SJCRH30 (cell line): ENCODE results near the gene ARSB. TPM values are rescaled to one million over a fixed set of nuclear protein-coding genes. Genes with fewer than 3 reads are reported as not detected.

Experiments
- DNase-seq, 2 experiments: peaks; one replicate each; pipeline ENCODE4 v3.0.0-alpha.2; 2015 to 2020
- H3K27ac ChIP-seq: fragments of 250-450 bp; sonication (Bioruptor Pico); 2 replicates; pipeline ENCODE4 v1.5.1; 2020; ENCODE audit warnings: mild to moderate bottlenecking, moderate library complexity
- H3K27me3 ChIP-seq: fragments of 250-450 bp; sonication (Bioruptor Pico); 2 replicates; pipeline ENCODE4 v1.5.1; 2020; ENCODE audit warnings: mild to moderate bottlenecking, moderate library complexity
- H3K36me3 ChIP-seq: fragments of 250-450 bp; sonication (Bioruptor Pico); 2 replicates; pipeline ENCODE4 v1.5.1; 2020; ENCODE audit warnings: mild to moderate bottlenecking, moderate library complexity
- H3K4me1 ChIP-seq: fragments of 250-450 bp; sonication (Bioruptor Pico); 2 replicates; pipeline ENCODE4 v1.5.1; 2020; ENCODE audit warnings: mild to moderate bottlenecking, moderate library complexity
- H3K4me3 ChIP-seq: fragments of 250-450 bp; sonication (Bioruptor Pico); 2 replicates; pipeline ENCODE4 v1.5.1; 2020; ENCODE audit warnings: mild to moderate bottlenecking, moderate library complexity
- H3K9me3 ChIP-seq: fragments of 250-450 bp; sonication (Bioruptor Pico); replicated peaks from 2 replicates; pipeline ENCODE4 v1.5.1; 2020; ENCODE audit warnings: mild to moderate bottlenecking, moderate library complexity
- total RNA-seq: library from RNA; depleted of rRNA; stranded (reverse); fragments of >200 nt; shearing (Covaris generic); gene quantifications from 2 replicates; pipeline ENCODE4 v1.2.3, GENCODE V29; 2014

The ARSB gene
- total RNA-seq, 1 experiment from 2014 or later = 16.4 TPM

- no peak for DNase-seq
- no peak overlapping the region for H3K27ac ChIP-seq
These were observed 154.5 kb downstream of the ARSB start for GRCh38 chr5:78830528-78831046.

GRCh38 chr5:78829811-78830527, 155.1 kb downstream of the ARSB start:
- Histone ChIP-seq H3K4me3 (no peak overlapping the region), H3K27me3 (no peaks in the 10 kb centered on the region), H3K4me1 (peaks cover 5% of the 10 kb centered on the region), H3K27ac (no peak overlapping the region), H3K36me3 (no peaks in the 10 kb centered on the region), H3K9me3 (no peaks in the 10 kb centered on the region)
- DNase-seq = no peak

More at GRCh38 chr5:78830528-78831046, 154.5 kb downstream of the ARSB start:
- Histone ChIP-seq H3K4me1 (peaks cover 5% of the 10 kb centered on the region), H3K4me3 (no peak overlapping the region), H3K9me3 (no peaks in the 10 kb centered on the region), H3K36me3 (no peaks in the 10 kb centered on the region), H3K27me3 (no peaks in the 10 kb centered on the region)

- H3K36me3 ChIP-seq = no peaks in the 10 kb centered on the region
- DNase-seq = no peak
- no peak overlapping the region for H3K27ac ChIP-seq
- H3K4me3 ChIP-seq = no peak overlapping the region
- H3K4me1 ChIP-seq = peaks cover 12% of the 10 kb centered on the region
- H3K27me3 ChIP-seq = no peaks in the 10 kb centered on the region
- H3K9me3 ChIP-seq = no peaks in the 10 kb centered on the region
These were observed 157.4 kb downstream of the ARSB start for GRCh38 chr5:78827725-78828124.

- Histone ChIP-seq H3K4me1 (peaks cover 12% of the 10 kb centered on the region), H3K36me3 (no peaks in the 10 kb centered on the region), H3K9me3 (no peaks in the 10 kb centered on the region), H3K27ac (peak overlapping the region; percentile 21), H3K27me3 (no peaks in the 10 kb centered on the region), H3K4me3 (no peak overlapping the region)
- peak in 1 of 2 experiments; percentile 54 for DNase-seq
These were observed 160.3 kb downstream of the ARSB start for GRCh38 chr5:78824831-78825281.

- Histone ChIP-seq H3K4me1 (peaks cover 12% of the 10 kb centered on the region), H3K36me3 (no peaks in the 10 kb centered on the region), H3K27ac (no peak overlapping the region), H3K4me3 (no peak overlapping the region), H3K9me3 (no peaks in the 10 kb centered on the region), H3K27me3 (no peaks in the 10 kb centered on the region)
- DNase-seq = no peak
These were observed 161.9 kb downstream of the ARSB start for GRCh38 chr5:78823196-78823595.

- Histone ChIP-seq H3K36me3 (no peaks in the 10 kb centered on the region), H3K27me3 (no peaks in the 10 kb centered on the region), H3K4me3 (no peak overlapping the region), H3K27ac (no peak overlapping the region), H3K9me3 (no peaks in the 10 kb centered on the region), H3K4me1 (peaks cover 12% of the 10 kb centered on the region)
- no peak for DNase-seq
These were observed 163.5 kb downstream of the ARSB start for GRCh38 chr5:78821536-78822021.

GRCh38 chr5:78819707-78820106, 165.4 kb downstream of the ARSB start:
- DNase-seq = no peak
- Histone ChIP-seq H3K36me3 (no peaks in the 10 kb centered on the region), H3K9me3 (no peaks in the 10 kb centered on the region), H3K27me3 (no peaks in the 10 kb centered on the region), H3K27ac (no peak overlapping the region), H3K4me3 (no peak overlapping the region), H3K4me1 (peaks cover 4% of the 10 kb centered on the region)

GRCh38 chr5:78819166-78819565, 165.9 kb downstream of the ARSB start:
- no peak overlapping the region for H3K27ac ChIP-seq
- no peaks in the 10 kb centered on the region for H3K9me3 ChIP-seq
- no peaks in the 10 kb centered on the region for H3K36me3 ChIP-seq
- DNase-seq = no peak
- no peak overlapping the region for H3K4me3 ChIP-seq
- H3K4me1 ChIP-seq = no peaks in the 10 kb centered on the region
- no peaks in the 10 kb centered on the region for H3K27me3 ChIP-seq

GRCh38 chr5:78816143-78816765, 168.9 kb downstream of the ARSB start:
- Histone ChIP-seq H3K4me1 (peaks cover 3% of the 10 kb centered on the region; the same call in 1 of the 2 replicates), H3K9me3 (no peaks in the 10 kb centered on the region)
- no peak for DNase-seq

GRCh38 chr5:78813906-78814530, 171.1 kb downstream of the ARSB start:
- Histone ChIP-seq H3K27me3 (no peaks in the 10 kb centered on the region), H3K4me3 (no peak overlapping the region), H3K27ac (no peak overlapping the region), H3K36me3 (no peaks in the 10 kb centered on the region), H3K4me1 (peaks cover 19% of the 10 kb centered on the region), H3K9me3 (no peaks in the 10 kb centered on the region)
- no peak for DNase-seq

More at GRCh38 chr5:78816143-78816765, 168.9 kb downstream of the ARSB start:
- Histone ChIP-seq H3K27me3 (no peaks in the 10 kb centered on the region), H3K27ac (no peak overlapping the region), H3K4me3 (no peak overlapping the region), H3K36me3 (no peaks in the 10 kb centered on the region)

GRCh38 chr5:78813286-78813685, 171.8 kb downstream of the ARSB start:
- no peak overlapping the region for H3K4me3 ChIP-seq
- peaks cover 23% of the 10 kb centered on the region for H3K4me1 ChIP-seq
- no peak for DNase-seq
- H3K36me3 ChIP-seq = no peaks in the 10 kb centered on the region
- no peak overlapping the region for H3K27ac ChIP-seq
- H3K9me3 ChIP-seq = no peaks in the 10 kb centered on the region
- H3K27me3 ChIP-seq = no peaks in the 10 kb centered on the region

GRCh38 chr5:78811866-78812265, 173.2 kb downstream of the ARSB start:
- Histone ChIP-seq H3K4me3 (no peak overlapping the region), H3K27me3 (no peaks in the 10 kb centered on the region), H3K9me3 (no peaks in the 10 kb centered on the region), H3K27ac (no peak overlapping the region), H3K36me3 (no peaks in the 10 kb centered on the region), H3K4me1 (peaks cover 23% of the 10 kb centered on the region)
- DNase-seq = no peak

GRCh38 chr5:78811121-78811817, 173.8 kb downstream of the ARSB start:
- Histone ChIP-seq H3K4me1 (peaks cover 23% of the 10 kb centered on the region), H3K27me3 (no peaks in the 10 kb centered on the region), H3K36me3 (no peaks in the 10 kb centered on the region), H3K4me3 (no peak overlapping the region), H3K27ac (no peak overlapping the region), H3K9me3 (no peaks in the 10 kb centered on the region)
- no peak for DNase-seq

- Histone ChIP-seq H3K36me3 (no peaks in the 10 kb centered on the region), H3K4me3 (no peak overlapping the region), H3K27me3 (no peaks in the 10 kb centered on the region), H3K27ac (peak overlapping the region; percentile 65), H3K9me3 (no peaks in the 10 kb centered on the region), H3K4me1 (peaks cover 23% of the 10 kb centered on the region)
- no peak for DNase-seq
These were observed 174.8 kb downstream of the ARSB start for GRCh38 chr5:78810098-78810920.
